ENCODE results near the gene EDAR. TPM values are rescaled to one million over a fixed set of nuclear protein-coding genes. Genes with fewer than 3 reads are reported as not detected.

EDAR gene
- total and polyA plus RNA-seq, 2 of the 4 experiments (the other 2 are of a cell fraction): not detected

DNA sequence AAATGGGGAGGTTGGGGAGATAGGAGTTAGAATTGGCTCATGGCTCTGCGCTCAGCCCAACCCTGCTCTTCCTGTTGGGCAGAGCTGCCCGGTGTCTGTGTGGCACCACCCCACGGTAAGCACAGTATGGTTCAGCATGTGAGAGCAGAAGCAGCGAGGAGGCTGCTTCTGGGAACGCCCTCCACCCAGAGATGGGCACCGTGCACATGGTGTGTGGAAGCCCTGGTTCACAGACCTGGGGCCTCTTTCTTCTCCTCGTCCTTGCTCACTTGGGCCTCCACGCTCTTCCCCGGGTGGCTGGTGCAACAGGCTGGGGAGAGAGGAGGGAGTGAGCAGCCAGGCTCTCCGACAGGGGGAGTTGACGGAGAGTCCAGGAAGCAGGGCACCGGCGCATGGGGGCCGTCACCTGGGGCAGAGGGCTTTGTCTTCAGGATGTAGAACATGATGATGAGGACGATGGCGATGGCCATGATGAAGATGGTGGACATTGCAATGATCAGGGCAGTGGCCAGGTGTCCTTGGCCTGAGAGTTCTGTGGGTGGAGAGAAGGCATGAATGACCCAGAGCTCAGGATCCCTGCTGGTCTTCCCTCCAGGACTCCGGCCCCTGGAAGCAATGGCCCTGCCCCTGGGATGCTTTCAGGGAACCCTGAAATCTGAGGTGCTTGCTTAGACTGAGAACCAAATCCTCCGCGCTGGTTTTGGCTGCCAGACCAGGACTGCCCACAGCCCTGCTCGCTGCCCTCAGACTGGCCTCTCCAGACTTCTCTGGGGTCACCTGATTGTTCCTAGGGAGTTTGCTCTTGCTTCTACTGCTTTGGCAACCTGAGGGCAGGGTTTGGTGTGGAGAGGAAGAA lies 78.3 kb downstream of the EDAR start:
- DNase-seq: no peak
- Histone ChIP-seq H3K14ac (replicated peaks; ENCODE audit: low read depth, low read length) (no peak overlapping the region), H3K9me1 (ENCODE audit: insufficient read depth, low read length) (no peaks in the 10 kb centered on the region), H3K56ac (ENCODE audit: extremely low read depth, insufficient read depth, low read length) (no peak overlapping the region), H2AFZ (replicated peaks; ENCODE audit: low read length, poor library complexity) (peak overlapping the region; percentile 10), H3K4me2 (ENCODE audit: low read depth, low read length) (no peak overlapping the region), H3K4me1 (ENCODE audit: control insufficient read depth, insufficient read depth, low read length) (no peaks in the 10 kb centered on the region), H3K18ac (ENCODE audit: low read depth, low read length) (no peak overlapping the region), H2BK5ac (ENCODE audit: low read depth, low read length, poor library complexity, severe bottlenecking) (no peak overlapping the region), H3K9ac (ENCODE audit: low read depth, low read length) (no peak overlapping the region), H2AK5ac (ENCODE audit: low read depth, low read length) (no peak overlapping the region), H3K4me3 (ENCODE audit: insufficient read depth, low read depth, low read length) (no peak overlapping the region), H3K27me3 (ENCODE audit: control insufficient read depth, insufficient read depth, low read length) (peaks cover 44% of the 10 kb centered on the region), H3K4ac (ENCODE audit: low read depth, low read length) (no peak overlapping the region), H3K23ac (ENCODE audit: low read depth, low read length) (no peak overlapping the region), H4K91ac (ENCODE audit: insufficient read depth, low read depth, low read length) (no peak overlapping the region), H2AK9ac (replicated peaks; ENCODE audit: low read depth, low read length, poor library complexity) (no peak overlapping the region), H2BK20ac (ENCODE audit: low read depth, low read length) (no peak overlapping the region), H3K9me3 (ENCODE audit: control insufficient read depth, insufficient read depth, low read length) (no peaks in the 10 kb centered on the region), H2BK15ac (ENCODE audit: low read depth, low read length) (no peak overlapping the region), H4K5ac (ENCODE audit: low read depth, low read length) (no peak overlapping the region), H2BK120ac (ENCODE audit: low read depth, low read length) (no peak overlapping the region), H3K27ac (ENCODE audit: insufficient read depth, low read length) (no peak overlapping the region), H3K79me1 (ENCODE audit: low read depth in 1 of 2, low read length in 2 of 2) (no peaks in the 10 kb centered on the region), H4K8ac (ENCODE audit: low read depth in 2 of 2, low read length in 2 of 2) (no peak overlapping the region), H3K36me3 (ENCODE audit: control insufficient read depth, insufficient read depth, low read length) (no peaks in the 10 kb centered on the region), H4K20me1 (ENCODE audit: insufficient read depth, low read length) (no peaks in the 10 kb centered on the region)
- ATAC-seq (ENCODE audit: low read depth): no peak
- POLR2A ChIA-PET (ENCODE audit: unreplicated experiment): no interaction called here
- CTCF ChIA-PET: no interaction called here
- BruUV-seq (replicated peaks): no TSS peak
- in situ Hi-C loops (cut with MboI; ENCODE audit: low sequenced_read_pairs) (no loop called here), dilution Hi-C loops (cut with HindIII; ENCODE audit: low sequenced_read_pairs, unreplicated experiment) (no loop called here), intact Hi-C loops (cut with micrococcal nuclease) (no loop called here)
- 47% methylated on average over 3 of the region's 20 CpGs; no CpG with 5 or more reads in 1 of the 2 experiments for WGBS, 2 experiments (ENCODE audit: extremely low coverage in 2 of 2, insufficient read length in 1 of 2)
- TF ChIP-seq, protein P1, sequence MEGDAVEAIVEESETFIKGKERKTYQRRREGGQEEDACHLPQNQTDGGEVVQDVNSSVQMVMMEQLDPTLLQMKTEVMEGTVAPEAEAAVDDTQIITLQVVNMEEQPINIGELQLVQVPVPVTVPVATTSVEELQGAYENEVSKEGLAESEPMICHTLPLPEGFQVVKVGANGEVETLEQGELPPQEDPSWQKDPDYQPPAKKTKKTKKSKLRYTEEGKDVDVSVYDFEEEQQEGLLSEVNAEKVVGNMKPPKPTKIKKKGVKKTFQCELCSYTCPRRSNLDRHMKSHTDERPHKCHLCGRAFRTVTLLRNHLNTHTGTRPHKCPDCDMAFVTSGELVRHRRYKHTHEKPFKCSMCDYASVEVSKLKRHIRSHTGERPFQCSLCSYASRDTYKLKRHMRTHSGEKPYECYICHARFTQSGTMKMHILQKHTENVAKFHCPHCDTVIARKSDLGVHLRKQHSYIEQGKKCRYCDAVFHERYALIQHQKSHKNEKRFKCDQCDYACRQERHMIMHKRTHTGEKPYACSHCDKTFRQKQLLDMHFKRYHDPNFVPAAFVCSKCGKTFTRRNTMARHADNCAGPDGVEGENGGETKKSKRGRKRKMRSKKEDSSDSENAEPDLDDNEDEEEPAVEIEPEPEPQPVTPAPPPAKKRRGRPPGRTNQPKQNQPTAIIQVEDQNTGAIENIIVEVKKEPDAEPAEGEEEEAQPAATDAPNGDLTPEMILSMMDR (conservative IDR thresholded peaks at IDR 0.05; ENCODE audit: low read depth, low read length): no peak
- TF ChIP-seq RCOR1 (IDR thresholded peaks at IDR 0.05; ENCODE audit: insufficient replicate concordance, low read length) (no peak), CEBPB (IDR thresholded peaks at IDR 0.05; ENCODE audit: low read depth, low read length) (no peak), MXI1 (IDR thresholded peaks at IDR 0.05; ENCODE audit: borderline replicate concordance, low read depth, low read length) (no peak), MAFK (IDR thresholded peaks at IDR 0.05; ENCODE audit: low read depth, low read length) (no peak), POLR2A (IDR thresholded peaks at IDR 0.05; ENCODE audit: low read depth, low read length) (no peak), SMC3 (IDR thresholded peaks at IDR 0.05; ENCODE audit: low read depth, low read length) (no peak), BHLHE40 (IDR thresholded peaks at IDR 0.05; ENCODE audit: low read depth, low read length) (no peak), RFX5 (IDR thresholded peaks at IDR 0.05; ENCODE audit: low read depth, low read length) (no peak), NFE2L2 (IDR thresholded peaks at IDR 0.05; ENCODE audit: low read depth, low read length) (no peak), FOS (IDR thresholded peaks at IDR 0.05; ENCODE audit: low read depth, low read length) (no peak), RAD21 (IDR thresholded peaks at IDR 0.05; ENCODE audit: low read length) (no peak), CHD1 (IDR thresholded peaks at IDR 0.05; ENCODE audit: low read depth, low read length) (no peak)
- TF ChIP-seq, protein P2, sequence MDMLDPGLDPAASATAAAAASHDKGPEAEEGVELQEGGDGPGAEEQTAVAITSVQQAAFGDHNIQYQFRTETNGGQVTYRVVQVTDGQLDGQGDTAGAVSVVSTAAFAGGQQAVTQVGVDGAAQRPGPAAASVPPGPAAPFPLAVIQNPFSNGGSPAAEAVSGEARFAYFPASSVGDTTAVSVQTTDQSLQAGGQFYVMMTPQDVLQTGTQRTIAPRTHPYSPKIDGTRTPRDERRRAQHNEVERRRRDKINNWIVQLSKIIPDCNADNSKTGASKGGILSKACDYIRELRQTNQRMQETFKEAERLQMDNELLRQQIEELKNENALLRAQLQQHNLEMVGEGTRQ (IDR thresholded peaks at IDR 0.05; ENCODE audit: low read depth, low read length): no peak

All from IMR-90 (cell line).